ENCODE results near the gene CATSPER1.

Gene CATSPER1

DNA sequence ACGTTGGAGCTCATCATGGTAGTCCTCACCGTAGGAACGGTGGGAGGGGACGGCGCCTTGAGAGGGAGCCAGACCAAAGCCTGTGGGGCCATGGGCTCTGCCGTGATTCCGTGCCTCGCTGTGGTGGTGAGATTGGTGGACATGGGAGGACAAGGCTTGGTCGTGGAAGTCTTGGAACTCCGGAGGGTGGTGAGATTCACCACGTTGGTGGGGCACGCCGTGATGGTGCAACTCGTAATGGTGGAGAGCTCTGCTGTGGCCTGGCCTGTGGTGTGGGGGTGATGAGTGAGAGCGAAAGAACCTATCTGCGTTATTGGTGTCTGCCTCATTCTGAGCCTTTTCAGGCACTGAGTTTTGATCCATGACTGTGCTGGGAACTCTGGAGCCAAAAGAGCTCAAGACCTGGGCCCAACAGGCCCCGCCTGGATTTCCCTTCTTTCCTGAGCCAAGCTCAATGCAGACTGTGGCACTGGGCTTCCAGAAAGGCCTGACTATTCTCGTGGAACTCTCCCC lies at the start of gene CATSPER1:
CATSPER1 (minus strand) TSS at position 463 of the 513 bp plus-strand sequence; CDS start at position 363, 100 bp downstream.
- no peak for DNase-seq

DNA sequence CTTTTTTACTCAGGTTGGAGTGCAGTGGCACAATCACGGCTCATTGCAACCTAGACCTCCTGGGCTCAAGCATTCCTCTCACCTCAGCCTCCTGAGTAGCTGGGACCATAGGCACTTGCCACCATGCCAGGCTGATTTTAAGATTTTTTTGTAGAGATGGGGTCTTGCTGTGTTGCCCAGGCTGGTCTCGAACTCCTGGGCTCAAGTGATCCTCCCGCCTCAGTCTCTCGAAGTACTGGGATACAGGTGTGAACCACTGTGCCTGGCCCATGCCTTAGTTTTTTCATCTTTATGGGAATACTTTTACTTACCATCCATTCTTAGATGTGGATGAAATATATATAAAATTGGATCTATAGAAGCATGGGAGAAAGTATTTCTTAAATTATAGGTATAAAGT lies 49.0 kb upstream of the CATSPER1 start:
- no peak for DNase-seq

DNA sequence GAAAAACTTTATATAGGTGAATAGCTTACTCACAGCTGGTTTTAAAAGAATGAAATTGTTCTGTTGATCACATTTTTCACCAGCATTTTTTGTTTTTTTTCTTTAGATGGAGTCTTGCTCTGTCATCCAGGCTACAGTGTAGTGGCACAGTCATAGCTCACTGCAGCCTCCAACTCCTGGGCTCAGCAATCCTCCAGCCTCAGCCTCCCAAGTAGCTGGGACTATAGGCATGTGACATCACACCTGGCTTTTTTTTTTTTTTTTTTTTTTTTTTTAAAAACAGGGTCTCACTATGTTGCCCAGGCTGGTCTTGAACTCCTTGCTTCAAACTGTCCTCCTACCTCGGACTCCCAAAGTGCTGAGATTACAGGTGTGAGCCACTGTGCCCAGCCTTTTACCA lies 47.4 kb upstream of the CATSPER1 start:
- DNase-seq, result no peak

DNA sequence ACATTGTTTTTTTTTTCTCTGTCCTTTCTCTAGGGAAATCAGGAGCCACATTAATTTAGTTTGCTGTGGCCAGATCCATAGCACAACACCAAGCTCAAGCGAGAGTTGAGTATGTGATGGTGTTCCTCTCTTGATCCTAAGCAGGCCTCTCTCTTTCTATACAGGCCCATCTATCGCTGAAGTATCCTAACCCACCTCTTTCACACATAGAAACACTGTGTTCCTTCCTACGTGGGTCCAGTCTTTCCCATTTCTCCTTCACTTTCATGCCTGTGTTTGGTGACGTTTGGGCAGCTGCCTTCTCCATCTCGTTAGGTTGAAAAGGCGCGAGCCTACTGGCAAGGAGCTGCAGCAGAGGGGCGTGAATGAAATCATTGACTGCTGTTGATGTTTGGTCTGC lies 46.2 kb upstream of the CATSPER1 start:
- DNase-seq, result no peak

DNA sequence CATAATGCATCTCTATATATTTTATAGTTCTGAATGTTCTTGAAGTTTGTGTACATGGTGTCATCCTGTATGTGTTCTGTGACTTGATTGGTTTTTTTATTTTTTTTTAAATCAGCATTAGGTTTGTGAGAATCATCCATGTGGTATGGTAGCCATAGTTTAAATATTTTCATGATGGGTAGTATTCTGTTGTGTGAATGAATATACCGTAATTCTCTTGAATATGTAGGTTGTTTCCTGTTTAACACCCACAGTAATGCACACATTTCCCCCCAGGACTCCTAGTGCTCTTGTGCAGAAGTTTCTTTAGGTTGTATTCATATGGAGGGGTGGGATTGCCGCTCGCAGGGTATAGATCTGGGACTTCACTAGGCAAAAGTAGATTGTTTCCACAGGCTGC lies 45.8 kb upstream of the CATSPER1 start:
- DNase-seq, result no peak

DNA sequence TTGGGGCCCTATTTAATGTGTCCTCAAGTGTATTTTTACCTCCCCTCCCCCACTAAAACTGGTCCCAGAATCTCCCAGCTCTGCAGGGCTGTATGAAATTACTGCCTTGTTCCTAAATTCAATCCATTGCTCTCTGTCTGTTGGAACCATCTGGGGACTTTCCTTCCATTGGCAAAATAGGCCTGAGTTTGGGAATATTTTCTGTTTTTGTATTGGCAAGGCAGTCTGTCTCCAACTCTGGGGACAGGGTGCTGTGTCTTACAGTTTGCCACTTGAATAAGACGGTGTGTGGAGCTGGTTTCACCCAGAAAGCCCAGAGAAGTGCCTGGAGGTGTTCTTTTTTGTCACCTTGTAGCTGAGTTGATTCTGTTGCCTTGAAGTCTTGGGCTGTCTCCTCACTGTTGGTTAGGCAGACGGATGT lies 45.1 kb upstream of the CATSPER1 start:
- DNase-seq, result no peak

DNA sequence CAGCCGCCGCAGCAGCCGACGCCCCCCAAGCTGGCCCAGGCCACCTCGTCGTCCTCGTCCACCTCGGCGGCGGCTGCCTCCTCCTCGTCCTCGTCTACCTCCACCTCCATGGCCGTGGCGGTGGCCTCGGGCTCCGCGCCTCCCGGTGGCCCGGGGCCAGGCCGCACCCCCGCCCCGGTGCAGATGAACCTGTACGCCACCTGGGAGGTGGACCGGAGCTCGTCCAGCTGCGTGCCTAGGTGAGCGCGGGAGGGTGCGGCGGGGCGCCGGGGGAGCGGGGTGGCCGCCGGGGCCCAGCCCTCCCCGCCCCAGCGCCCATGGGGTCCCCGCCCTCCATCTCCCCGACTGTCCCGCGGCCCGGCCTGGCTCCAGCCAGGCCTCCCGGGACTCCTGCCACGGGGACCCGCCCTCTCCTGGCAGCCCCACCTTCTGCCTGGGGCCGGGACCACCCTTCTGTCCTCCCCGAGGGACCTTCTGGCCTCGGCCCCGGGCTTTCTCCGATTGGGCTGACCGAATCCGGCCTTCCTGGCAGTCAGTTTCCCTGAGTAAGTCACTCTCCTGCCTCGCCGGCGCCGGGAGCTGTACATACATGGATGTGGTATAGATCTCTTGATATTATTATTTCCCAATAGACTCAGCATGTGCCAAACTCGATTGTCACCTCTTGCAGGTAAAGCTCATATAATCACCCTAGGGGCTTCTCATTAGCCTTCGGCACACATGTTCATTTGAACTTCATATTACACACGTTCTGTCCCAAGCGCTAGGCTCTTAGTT lies 44.5 kb upstream of the CATSPER1 start:
- DNase-seq, result no peak

DNA sequence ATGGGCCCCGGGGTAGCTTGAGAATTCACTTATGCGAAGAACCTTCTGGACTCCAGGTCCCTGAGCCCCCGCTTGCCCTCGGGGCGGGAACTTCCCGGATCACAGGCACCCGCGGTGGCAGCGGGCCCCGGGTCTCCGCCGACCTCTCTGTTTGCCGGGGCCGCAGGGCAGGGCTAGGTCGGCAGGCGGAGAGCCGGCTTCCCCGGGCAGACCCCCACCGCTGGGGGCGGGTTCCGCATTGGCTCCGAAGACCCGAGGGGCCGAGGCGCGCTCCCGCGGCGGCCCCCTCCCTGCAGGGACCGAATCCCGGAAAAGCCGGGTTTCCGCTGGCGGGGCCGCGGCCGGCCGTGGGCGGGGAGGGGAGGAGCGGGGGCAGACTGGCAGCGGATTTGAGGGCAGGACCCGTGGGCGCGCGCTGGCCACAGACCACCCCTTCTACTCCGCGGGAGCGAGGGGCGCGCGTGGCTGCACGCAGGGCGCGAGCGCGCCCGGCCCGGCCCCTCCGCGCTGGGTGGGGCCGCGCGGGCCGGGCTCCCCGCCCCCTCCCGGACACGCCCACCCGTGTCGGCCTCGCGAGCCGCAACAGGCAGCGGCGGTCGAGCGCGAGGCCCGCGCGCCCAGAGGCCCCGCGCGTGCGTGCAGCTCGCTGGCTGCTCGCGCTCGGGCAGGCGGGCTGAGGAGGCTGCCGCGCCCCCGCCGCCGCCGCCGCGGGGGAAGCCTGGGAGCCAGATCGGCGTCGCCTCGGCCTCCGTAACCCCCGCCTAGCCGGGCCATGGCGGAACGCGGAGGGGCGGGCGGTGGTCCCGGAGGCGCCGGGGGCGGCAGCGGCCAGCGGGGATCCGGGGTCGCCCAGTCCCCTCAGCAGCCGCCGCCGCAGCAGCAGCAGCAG lies 43.7 kb upstream of the CATSPER1 start, which contains the start of gene PACS1:
PACS1 (plus strand) TSS at position 558 of the 889 bp plus-strand sequence; CDS start at position 773, 215 bp downstream.
- DNase-seq, result peak; percentile 87

DNA sequence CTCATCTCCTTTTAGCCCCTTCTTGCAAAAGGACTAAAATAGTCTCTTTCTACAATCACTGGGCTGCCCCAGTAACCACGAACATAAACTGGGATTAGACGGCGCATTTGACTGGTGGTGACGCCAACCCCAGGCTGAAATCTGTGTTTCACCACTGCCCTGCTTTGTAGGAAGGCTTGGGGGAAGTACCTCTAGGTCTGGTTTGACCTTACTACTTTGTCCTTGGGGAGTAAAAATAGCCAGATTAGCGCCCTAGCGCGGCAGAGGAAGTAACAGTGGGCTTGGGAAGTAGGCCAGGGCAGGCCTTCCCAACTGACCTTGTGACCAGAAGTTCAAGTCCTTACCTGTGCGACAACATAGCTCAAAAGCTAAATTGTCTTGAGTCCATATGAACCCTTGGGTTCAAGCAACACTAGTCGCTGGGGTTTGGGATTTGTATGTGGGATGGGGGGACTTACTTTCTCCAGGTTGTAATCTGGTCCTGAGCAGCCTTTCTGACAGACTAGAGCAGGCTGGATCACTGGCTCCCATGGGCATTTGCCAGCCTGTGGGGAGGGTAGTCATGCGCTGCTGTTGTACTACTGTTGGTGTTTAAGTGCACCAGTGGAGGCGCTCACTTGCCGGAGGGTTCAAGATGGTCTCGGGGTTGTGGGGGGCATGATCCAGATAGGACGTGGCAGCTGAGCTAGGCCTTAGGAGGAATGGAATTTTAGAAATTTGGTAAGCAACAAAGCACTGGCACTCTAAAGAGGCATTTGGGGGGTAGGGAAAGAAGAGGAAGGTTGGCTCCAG lies 42.8 kb upstream of the CATSPER1 start:
- peak; percentile 65 for DNase-seq

DNA sequence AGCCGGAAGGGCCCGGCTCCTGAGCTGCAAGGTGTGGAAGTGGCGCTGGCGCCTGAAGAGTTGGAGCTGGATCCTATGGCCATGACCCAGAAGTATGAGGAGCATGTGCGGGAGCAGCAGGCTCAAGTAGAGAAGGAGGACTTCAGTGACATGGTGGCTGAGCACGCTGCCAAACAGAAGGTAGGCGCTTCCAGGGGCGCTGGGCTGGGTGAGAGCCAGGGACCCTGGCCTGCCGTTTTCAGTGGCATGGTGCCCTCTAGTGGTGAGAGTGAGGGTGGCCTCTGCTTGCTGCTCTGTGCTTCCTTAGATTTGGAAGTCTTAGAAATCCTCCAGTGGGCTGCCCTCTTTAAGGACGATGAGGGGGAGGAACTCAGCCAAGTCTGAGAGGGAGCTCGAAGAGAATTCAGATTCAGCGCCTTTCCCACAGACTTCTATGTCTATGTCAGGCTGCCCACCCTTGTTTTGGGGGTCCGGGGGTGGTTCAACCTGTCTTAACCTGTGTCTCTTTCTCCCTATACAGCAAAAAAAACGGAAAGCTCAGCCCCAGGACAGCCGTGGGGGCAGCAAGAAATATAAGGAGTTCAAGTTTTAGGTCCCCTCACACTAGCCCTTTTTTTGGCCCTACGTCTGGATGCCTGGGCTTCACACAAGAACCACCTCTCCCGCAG lies 42.0 kb upstream of the CATSPER1 start:
- DNase-seq, result peak; percentile 72

DNA sequence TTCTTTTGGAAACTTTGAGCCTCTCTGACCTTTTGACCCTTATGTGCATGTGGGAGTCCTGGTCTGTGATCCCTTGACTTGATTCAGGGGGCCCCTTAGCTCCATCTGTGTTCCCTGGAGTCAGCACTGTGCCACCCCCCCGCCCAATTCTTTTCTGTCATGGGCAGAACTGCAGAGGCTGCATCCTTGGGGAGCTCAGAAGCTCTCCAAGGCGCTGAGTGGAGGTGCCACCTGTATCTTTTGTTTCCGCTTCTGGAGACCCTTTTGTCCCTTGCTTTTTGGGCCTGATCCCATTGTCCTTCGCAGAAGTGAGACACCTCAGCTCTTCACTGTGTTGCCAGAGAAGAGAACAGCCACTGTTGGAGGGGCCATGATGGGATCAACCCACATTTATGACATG lies 41.4 kb upstream of the CATSPER1 start:
- no peak for DNase-seq

DNA sequence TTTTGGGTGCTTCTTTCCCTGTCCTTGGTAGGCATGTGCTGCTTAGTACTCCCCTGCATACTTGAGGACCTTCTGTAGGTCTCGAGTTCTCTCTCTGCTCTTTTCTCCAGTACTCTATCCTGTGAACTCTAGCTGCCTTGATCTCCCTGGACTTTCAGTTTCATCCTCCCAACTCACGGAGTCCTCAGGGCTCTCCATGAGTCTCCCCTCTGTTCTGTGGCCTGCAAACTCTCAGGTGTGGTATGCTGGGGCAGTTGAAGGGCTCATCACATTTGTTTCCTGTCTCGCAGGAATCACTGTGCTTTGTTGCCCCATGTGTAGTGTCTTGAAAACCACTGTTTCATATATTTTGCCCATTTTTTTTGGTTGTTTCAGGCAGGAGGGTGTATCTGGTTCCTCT lies 40.5 kb upstream of the CATSPER1 start:
- no peak for DNase-seq

DNA sequence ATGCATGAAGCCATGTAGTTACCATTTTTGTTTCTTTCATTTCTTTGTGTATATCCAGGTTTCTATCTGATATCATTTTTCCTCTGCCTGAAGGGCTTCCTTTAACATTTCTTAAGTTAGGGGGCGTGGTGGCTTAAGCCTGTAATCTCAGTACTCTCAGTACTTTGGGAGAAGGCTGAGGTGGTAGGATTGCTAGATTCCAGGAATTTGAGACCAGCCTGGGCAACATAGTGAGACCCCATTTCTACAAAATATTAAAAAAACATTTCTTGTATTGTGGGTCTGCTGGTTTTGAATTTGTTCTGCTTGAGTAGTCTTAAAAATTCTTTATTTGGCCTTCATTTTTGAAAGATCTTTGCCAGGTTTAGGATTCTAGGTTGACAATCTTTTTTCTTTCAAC lies 38.3 kb upstream of the CATSPER1 start:
- DNase-seq, result no peak

DNA sequence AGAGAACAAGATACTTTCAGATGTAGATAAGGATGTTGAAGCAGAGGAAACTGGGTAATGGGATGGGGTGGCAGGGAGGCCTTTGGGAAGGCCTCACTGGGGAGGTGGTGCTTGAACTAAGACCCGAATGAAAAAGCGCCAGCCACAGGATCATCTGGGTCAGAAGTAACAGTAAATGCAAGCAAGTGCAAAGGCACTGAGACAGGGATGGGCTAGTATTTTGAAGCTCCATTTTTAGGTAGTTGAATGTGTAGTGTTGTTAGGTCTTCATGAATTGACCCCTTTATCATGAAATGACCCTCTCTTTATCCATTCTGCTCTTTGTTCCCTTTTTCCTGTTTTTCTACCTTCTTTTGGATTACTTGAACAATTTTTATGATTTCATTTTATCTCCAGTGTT lies 37.6 kb upstream of the CATSPER1 start:
- no peak for DNase-seq

DNA sequence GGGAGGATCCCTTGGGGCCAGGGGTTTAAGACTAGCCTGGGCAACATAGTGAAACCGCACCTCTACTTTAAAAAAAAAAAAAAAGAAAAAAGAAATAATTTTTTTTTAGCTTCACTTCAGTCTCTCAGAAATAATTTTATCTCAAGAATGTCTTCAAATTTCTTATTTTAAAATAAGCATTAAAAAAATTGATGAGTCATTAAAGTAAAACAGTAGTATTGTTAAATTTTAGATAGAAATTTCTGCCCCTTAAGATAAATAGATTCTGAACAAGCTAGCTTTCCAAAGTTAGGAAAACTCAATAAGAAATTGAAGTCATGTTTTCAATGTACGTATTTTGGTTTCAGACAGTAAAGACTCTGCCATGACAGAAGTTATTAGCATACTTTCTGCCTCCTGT lies 36.1 kb upstream of the CATSPER1 start:
- no peak for DNase-seq

DNA sequence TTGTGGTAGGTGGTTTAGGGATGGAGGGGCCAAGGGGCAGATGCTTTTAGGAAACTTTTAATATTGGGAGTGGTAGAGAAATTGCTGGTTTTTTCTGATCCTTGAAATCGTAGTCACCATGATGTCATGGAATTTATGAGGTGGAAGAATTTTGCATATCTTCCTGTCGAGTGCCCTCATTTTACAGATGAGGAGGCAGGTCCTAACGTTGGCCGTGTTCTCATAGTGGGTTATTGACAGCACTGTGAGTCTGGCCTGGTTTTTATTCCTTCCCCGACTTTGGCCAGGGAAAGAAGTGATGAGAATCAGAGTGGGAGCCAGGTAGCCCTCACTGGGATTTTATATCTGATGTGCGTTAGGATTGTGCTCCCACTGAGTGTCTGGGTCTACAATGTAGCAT lies 35.0 kb upstream of the CATSPER1 start:
- no peak for DNase-seq

DNA sequence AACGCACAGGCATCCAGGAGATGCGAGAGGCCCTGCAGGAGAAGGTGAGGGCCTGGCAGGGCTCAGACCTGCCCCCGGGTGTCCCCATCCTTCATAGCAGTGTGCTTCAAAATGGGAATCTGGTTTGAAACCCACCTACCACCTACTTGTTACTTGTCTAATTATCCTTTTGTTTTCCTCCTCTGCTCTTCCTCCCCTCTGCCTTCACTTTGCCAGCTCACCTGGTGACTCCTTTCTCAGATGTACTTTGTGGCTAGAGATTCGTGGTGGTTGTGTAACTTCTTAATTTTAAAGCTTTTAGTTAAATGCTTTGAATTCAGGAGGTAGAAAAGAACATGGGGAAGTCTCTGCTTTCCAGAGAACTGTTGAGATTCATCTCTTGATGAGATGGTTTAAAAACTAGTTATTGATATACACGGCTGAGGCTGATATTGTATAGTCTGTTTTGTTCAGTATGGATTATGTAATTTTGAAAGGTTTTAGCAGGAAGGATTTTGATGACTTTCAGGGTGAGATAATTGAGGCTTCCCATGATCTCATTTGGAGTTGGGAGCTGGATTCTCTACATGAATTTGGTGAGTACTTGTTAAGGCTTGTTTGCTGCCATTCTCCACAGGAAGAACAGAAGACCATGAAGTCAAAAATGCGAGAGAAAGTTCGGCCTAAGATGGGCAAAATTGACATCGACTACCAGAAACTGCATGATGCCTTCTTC lies 33.8 kb upstream of the CATSPER1 start:
- DNase-seq, result no peak

DNA sequence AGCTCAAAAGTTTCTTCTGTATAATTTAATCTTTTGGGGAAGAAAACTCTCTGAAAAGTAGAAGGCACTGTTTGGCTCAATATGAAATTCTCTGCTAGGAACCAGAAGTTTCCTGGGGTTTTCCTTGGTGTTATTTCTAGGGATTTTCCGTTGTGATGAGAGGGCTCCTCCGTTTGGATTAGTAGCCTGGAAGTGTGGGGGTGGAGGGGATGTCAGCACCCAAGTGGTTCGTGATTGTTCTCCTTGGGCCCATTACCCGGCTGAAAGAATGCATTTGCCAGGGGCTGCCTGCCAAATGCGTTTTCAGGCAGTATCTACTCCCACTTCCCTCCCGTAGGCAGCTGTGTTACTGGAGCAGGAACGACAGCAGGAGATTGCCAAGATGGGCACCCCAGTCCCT lies 30.2 kb upstream of the CATSPER1 start:
- no peak for DNase-seq

DNA sequence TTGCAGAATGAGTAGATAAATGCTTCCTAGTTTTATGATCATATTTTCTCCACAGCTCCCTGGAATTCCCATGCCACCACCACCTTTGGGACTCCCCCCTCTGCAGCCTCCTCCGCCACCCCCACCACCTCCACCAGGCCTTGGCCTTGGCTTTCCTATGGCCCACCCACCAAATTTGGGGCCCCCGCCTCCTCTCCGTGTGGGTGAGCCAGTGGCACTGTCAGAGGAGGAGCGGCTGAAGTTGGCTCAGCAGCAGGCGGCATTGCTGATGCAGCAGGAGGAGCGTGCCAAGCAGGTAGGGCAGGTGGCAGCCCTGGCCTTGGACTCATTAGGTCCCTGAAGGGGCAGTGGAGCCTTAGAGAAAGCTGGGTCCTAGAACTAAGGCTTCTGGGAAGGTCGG lies 28.7 kb upstream of the CATSPER1 start:
- no peak for DNase-seq

DNA sequence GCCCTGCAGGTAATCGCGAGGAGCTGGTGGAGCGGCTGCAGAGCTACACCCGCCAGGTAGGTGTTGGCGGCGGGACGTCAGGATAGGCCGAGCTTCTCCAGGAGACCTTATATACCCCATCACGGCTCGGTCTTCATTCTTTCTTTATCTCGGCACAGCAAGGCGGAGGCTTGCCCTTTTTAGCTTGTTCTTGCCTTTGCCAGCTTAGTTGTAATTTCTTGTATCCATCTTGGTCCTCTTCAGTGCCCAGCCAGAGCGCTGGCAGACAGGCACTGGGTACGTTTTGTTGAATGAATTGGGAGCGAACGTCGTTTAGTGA lies 26.3 kb upstream of the CATSPER1 start:
- DNase-seq, result no peak

DNA sequence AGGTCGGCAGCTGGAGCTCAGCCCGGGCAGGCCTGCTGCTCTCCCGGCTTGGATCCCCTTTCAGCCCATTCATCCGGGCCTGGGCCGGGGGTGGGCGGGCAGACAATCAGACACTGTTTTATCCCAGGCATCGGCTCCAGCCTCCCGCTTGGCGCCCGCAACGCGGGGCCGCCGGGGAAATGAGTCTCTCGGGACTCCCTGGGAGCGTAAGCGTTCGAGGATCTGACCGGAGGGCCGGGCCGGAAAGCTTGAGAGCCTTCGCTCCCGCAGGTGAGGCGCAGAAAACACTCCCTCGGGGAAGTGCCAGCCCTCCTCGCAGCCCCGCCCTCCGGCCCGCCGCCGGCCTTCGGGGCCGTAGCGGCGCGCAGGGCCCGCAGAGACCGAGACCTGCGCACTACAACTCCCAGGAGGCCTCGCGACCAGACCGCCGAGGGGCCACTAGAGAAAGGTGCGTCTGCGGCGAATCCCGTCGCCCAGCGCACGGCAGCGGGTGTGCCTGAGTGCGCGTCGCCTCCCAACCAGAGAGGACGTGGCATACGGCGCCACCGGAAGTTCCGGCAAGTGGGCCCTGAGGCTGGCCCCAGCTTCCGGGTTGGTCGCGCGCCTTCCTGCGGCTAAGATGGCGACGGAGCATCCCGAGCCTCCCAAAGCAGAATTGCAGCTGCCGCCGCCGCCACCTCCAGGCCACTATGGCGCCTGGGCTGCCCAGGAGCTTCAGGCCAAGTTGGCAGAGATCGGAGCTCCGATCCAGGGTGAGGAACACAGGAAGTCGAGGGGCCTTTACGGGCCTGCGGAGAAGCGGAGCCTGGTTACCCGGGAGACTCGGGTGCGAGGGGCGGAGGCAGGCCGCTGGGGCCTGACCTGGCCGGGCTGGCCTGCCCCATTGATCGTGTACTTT lies 25.7 kb upstream of the CATSPER1 start, which contains the start of gene SF3B2:
SF3B2 (plus strand) TSS at position 599 of the 898 bp plus-strand sequence; CDS start at position 620, 21 bp downstream.
- peak; percentile 98 for DNase-seq

Data from CD4-positive, alpha-beta T cell treated with Interleukin-15 for 1 hour (primary cell).